Retinal pigment epithelial cell (primary cell): ENCODE data around the gene GRIA1.

ENCODE experiments used
- DNase-seq: peaks from one replicate; pipeline ENCODE4 v3.0.0-alpha.2; 2010; ENCODE audit warnings: low read depth
- H3K4me3 ChIP-seq: 2 replicates; pipeline ENCODE4 v1.5.1; 2011; ENCODE audit warnings: mild to moderate bottlenecking, low read length, control low read depth, moderate library complexity
- TF ChIP-seq, protein P1 (sequence below): conservative IDR thresholded peaks from 2 replicates; pipeline ENCODE4 v1.5.1; 2011; ENCODE audit warnings: low read depth, low read length, control low read depth, inconsistent platforms

The GRIA1 gene

DNA sequence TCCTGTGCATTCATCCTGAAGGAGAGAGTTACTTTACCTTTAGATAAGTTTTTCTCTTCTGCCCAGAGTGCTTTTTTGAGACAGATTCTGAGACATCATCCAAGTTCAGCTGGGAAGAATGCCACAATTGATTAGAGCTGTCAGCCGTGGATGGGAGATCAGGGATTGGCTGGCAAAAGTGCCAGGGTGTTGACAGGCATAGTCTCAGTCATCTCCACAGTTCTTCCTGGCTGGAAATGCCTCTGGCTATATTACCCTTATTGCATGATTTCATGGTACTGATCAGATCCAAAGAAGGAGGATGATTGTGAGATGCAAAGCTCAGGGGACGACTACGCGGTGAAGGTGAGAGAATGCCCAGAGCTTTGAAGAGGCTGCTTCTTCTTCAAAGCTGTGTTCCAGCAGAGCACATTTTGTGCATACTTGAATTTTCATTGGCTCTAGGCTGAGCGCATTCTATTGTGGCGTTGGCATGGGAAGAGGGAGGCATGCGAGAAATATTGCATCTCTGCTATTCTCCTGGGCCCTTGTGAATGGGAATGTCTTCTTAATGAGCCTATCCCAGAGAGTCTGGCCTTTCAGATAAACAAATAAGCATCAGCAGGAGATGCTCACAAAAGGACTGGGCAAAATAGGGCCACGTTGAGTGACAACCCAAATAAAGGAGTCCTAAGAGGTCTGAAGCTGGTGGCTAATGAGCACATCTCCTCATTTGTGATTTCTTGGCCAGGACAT lies 82.1 kb downstream of the GRIA1 start:
- no peak for DNase-seq
- TF ChIP-seq, protein P1, sequence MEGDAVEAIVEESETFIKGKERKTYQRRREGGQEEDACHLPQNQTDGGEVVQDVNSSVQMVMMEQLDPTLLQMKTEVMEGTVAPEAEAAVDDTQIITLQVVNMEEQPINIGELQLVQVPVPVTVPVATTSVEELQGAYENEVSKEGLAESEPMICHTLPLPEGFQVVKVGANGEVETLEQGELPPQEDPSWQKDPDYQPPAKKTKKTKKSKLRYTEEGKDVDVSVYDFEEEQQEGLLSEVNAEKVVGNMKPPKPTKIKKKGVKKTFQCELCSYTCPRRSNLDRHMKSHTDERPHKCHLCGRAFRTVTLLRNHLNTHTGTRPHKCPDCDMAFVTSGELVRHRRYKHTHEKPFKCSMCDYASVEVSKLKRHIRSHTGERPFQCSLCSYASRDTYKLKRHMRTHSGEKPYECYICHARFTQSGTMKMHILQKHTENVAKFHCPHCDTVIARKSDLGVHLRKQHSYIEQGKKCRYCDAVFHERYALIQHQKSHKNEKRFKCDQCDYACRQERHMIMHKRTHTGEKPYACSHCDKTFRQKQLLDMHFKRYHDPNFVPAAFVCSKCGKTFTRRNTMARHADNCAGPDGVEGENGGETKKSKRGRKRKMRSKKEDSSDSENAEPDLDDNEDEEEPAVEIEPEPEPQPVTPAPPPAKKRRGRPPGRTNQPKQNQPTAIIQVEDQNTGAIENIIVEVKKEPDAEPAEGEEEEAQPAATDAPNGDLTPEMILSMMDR: no peak
- no peak overlapping the region for H3K4me3 ChIP-seq

DNA sequence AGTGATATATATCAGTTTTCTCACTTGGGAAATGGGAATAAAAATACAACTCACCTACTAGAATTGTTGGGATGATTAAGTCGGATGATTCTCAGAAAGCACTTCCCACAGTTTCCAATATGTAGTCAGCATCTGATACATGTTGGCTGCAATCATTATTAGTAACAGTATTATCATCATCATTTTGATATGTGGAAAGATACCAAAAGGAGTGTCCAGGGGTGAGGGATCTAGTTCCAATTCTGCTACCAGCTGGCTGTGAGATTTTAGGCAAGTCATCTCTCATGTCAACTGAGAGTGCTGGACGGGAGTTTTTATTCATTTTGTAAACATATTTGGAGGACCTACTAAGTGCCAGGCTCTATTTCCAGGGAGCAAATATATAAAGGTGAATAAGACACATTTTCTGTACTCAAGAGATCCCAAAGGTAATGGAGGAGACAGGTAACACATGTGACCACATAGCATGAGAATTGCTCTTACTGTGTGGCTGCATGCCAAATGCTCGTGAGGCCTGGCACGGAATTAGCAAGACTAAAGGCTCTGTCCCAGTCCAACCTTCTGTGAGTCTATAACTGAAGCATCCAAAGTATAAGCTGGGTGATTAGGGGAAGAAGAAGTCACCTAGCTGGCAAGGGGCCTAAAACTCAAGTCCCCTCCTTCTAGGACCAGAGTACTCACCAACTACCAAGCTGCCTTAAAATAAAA lies 83.0 kb downstream of the GRIA1 start:
- peak; percentile 21 for DNase-seq
- TF ChIP-seq, protein P1: no peak
- H3K4me3 ChIP-seq: no peak overlapping the region

DNA sequence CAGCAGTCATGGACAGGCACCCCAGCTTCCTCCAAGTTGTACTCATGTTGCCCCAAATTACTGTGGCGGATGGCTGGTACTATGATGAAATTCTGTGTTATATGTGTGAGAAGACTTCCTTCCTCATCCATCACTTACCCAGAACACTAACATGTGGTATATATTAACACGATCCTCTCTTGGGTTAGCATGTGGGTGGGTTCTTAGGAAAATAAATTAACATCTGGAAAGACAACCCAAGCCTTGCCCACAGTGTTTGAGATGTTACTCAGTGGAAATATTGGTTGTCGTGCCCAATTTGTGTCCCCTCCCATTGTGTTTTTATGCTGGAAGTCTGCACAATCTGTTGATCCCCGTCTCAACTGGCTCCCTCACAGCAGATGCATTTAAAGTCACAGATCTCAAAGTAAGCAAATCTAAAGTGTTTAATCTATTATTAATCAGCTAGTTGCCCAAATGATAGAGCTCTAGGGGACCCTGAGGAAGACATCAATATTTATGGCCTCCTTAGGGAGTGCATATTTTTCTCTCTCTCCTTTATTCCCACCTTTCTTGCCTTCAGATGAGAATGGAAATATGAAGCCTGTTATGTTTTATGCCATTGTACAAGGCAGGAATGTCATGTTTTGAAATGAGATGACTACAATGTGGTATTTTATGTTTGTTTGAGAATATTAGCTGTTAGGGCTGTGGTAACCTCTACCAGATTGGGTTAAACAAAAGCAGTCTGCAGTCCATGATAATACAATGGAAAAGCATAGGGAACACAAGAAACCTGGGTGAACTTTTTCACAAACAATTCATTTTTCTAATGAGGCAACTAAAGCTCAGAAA lies 93.9 kb downstream of the GRIA1 start:
- no peak overlapping the region for H3K4me3 ChIP-seq
- TF ChIP-seq, protein P1: no peak
- DNase-seq: no peak

DNA sequence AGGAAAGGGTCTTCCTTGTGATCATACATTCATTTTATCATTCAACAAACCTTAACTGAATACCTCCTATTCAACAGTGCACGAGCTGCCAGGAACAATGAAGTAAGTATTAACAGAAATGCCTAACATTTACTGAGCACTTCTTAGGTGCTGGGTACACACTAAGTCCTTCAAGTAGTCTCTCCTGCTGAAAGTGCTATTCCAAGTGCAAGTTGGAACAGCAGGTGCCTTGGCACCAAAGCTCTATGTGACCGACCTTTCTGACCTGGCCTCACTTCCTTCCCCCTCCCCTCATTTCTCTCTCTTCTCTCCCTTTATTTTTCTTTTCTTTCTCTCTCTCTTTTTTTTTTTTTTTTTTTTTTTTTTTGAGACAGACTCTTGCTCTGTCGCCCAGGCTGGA lies 94.5 kb downstream of the GRIA1 start:
- no peak overlapping the region for H3K4me3 ChIP-seq
- TF ChIP-seq, protein P1: no peak
- no peak for DNase-seq

DNA sequence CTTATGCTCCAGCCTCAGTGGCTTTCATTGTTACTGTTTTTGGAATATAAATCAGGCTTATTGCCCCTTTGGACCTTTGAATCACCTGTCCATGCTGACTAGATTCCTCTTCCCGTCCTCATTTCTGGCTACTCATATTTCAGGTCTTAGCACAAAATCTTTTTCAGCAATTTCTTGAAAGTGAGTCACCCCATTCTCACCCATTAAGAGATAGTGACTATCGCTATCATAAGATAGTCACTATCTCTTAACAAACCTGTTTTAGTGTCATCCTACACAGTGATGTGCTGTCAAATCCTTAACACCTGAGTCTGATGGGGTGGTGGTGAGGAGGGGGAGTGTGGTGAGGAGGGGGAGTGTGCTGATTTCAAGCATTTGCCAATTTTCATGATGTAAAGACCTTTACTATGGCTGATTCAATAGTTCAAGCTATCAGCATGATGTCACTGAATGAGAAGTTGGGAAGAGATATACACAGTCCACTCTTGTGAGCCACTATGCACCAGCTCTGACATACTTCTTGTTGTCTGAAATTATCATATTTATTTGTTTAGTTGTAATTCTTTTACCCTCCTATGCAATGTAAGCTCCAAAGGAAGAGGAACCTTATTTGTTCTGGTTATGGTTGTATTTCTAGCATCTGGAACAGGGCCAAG lies 95.3 kb downstream of the GRIA1 start:
- DNase-seq: no peak
- TF ChIP-seq, protein P1: no peak
- H3K4me3 ChIP-seq: no peak overlapping the region

DNA sequence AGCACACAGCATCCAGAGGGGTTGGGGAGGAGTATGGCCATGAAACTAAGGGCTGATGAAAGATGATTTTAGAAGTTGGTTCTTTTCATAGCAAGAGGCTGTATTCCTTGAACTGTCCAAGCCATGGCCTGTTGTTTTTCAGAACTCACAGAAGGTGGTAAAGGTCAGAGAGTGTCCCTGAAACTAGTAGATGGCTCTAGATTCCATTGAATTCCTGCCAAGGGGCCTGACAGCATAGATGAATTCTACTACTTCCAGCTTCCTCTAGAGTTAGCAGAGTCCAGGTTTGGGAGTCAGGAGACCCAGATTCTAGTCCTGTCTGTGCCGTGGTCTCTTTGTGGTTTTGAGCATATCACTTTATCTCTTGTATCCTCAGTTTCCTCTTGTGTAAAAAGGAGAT lies 101.6 kb downstream of the GRIA1 start:
- TF ChIP-seq, protein P1: no peak
- no peak for DNase-seq
- no peak overlapping the region for H3K4me3 ChIP-seq
